ENCODE data around the gene FLRT1. TPM values are rescaled to one million over a fixed set of nuclear protein-coding genes. Genes with fewer than 3 reads are reported as not detected.

Gene FLRT1
- polyA plus RNA-seq, 2 of the 4 experiments (the other 2 are of a cell fraction), result 0.10 to 0.31 TPM

DNA sequence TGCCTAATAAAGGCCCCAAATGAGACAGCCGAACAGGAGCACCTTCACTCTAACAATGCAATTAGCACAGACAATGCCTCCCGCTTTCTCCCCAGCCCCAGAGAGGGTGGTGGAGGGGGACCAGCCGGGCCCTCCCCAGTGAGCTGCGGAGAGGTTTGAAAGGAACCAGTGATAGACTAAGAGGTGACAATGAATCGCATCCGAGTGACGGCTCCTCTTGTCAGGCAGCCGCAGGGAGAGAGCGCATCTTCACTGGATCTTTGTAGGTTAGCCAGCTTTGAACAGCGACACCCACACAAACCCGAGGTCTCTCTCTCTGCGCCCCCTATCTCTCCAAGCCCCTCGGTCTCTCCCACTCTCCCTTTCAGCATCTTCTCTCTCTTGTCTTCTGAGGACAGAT is 28.0 kb downstream of the FLRT1 start:
- Histone ChIP-seq H3K4me1 (peaks cover 8% of the 10 kb centered on the region; the same call in 2 of the 3 replicates), H3K4me3 (no peak overlapping the region), H3K4me2 (no peak overlapping the region), H3K27ac (no peak overlapping the region), H3K9me3 (no peaks in the 10 kb centered on the region)
- ATAC-seq (no peak), FAIRE-seq (no peak), DNase-seq (ENCODE audit: low read depth in 1 of 2, low spot score in 1 of 2) (no peak)
- no peak for TF ChIP-seq RNF2 (IDR thresholded peaks at IDR 0.05; ENCODE audit: borderline replicate concordance, low read depth)
- TF ChIP-seq TP53 (CRISPR knock-in tag; IDR thresholded peaks at IDR 0.05), result no peak
- no peak for TF ChIP-seq FOSL2 (IDR thresholded peaks at IDR 0.05)
- TF ChIP-seq FOSL2 (CRISPR knock-in tag; IDR thresholded peaks at IDR 0.05), result no peak
- no peak for TF ChIP-seq SREBF2 (IDR thresholded peaks at IDR 0.05)
- no peak for TF ChIP-seq MYC (IDR thresholded peaks at IDR 0.05; ENCODE audit: borderline replicate concordance, low read length)
- no peak for TF ChIP-seq RAD21 (conservative IDR thresholded peaks at IDR 0.05 in 1 of 2, IDR thresholded peaks at IDR 0.05 in 1 of 2)
- TF ChIP-seq EP300 (IDR thresholded peaks at IDR 0.05), result no peak
- TF ChIP-seq ATOH8 (CRISPR knock-in tag; IDR thresholded peaks at IDR 0.05; ENCODE audit: low read depth), result no peak
- TF ChIP-seq, protein P1, sequence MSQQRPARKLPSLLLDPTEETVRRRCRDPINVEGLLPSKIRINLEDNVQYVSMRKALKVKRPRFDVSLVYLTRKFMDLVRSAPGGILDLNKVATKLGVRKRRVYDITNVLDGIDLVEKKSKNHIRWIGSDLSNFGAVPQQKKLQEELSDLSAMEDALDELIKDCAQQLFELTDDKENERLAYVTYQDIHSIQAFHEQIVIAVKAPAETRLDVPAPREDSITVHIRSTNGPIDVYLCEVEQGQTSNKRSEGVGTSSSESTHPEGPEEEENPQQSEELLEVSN (IDR thresholded peaks at IDR 0.05; ENCODE audit: borderline replicate concordance, low read depth), result no peak
- no peak for TF ChIP-seq ZNF302 (CRISPR knock-in tag; IDR thresholded peaks at IDR 0.05)
- TF ChIP-seq, protein P2, sequence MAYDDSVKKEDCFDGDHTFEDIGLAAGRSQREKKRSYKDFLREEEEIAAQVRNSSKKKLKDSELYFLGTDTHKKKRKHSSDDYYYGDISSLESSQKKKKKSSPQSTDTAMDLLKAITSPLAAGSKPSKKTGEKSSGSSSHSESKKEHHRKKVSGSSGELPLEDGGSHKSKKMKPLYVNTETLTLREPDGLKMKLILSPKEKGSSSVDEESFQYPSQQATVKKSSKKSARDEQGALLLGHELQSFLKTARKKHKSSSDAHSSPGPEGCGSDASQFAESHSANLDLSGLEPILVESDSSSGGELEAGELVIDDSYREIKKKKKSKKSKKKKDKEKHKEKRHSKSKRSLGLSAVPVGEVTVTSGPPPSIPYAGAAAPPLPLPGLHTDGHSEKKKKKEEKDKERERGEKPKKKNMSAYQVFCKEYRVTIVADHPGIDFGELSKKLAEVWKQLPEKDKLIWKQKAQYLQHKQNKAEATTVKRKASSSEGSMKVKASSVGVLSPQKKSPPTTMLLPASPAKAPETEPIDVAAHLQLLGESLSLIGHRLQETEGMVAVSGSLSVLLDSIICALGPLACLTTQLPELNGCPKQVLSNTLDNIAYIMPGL (CRISPR knock-in tag; IDR thresholded peaks at IDR 0.05; ENCODE audit: borderline replicate concordance), result no peak
- TF ChIP-seq EHF (CRISPR knock-in tag; IDR thresholded peaks at IDR 0.05), result no peak
- no peak for TF ChIP-seq FOXS1 (CRISPR knock-in tag; IDR thresholded peaks at IDR 0.05)
- no peak for TF ChIP-seq HES2 (IDR thresholded peaks at IDR 0.05)
- TF ChIP-seq CTCF (IDR thresholded peaks at IDR 0.05), result no peak
- TF ChIP-seq RARB (CRISPR knock-in tag; IDR thresholded peaks at IDR 0.05), result no peak
- no peak for TF ChIP-seq CHD4 (IDR thresholded peaks at IDR 0.05; ENCODE audit: borderline replicate concordance)
- TF ChIP-seq CBX2 (IDR thresholded peaks at IDR 0.05; ENCODE audit: borderline replicate concordance, low read depth), result no peak
- TF ChIP-seq NFE2L2 (conservative IDR thresholded peaks at IDR 0.05; ENCODE audit: low read length), result no peak
- ChIA-PET CTCF (interaction anchor here (0.6 to 1.4 kb wide), 4 partner anchors 9 to 23 kb away, joined by 3 read pairs; no protein-coding TSS in a partner anchor), POLR2A (no interaction called here)
- 80% methylated on average over 13 of the region's 13 CpGs for WGBS (ENCODE audit: missing lambda C conversion rate)

GRCh38 chr11:64064374-64065140 is 28.8 kb downstream of the FLRT1 start:
- TF ChIP-seq NPAS2 (CRISPR knock-in tag; IDR thresholded peaks at IDR 0.05; ENCODE audit: borderline replicate concordance) (no peak), FOSB (CRISPR knock-in tag; IDR thresholded peaks at IDR 0.05) (no peak), ZSCAN20 (CRISPR knock-in tag; IDR thresholded peaks at IDR 0.05) (no peak), ZC3H11A (IDR thresholded peaks at IDR 0.05) (no peak), RCOR1 (IDR thresholded peaks at IDR 0.05; ENCODE audit: low read depth, low read length) (no peak), HOXB5 (CRISPR knock-in tag; IDR thresholded peaks at IDR 0.05) (no peak)
- Histone ChIP-seq H3K4me2 (no peak overlapping the region), H3K4me1 (peaks cover 8% of the 10 kb centered on the region; the same call in 2 of the 3 replicates), H3K9me3 (no peaks in the 10 kb centered on the region), H3K27ac (no peak overlapping the region), H3K4me3 (no peak overlapping the region)
- DNase-seq (ENCODE audit: low read depth in 1 of 2, low spot score in 1 of 2), result no peak
- CTCF ChIA-PET, result interaction anchor here (1.1 to 1.4 kb wide), 3 partner anchors 8 to 24 kb away, joined by 3 read pairs; no protein-coding TSS in a partner anchor
- ATAC-seq, result no peak
- 82% methylated on average over 16 of the region's 17 CpGs for WGBS (ENCODE audit: missing lambda C conversion rate)
- FAIRE-seq, result no peak
- POLR2A ChIA-PET, result no interaction called here

Data from A549 (cell line).